ENCODE measurements around the gene RNFT1.
A peak's percentile ranks its signal among the peaks of the same experiment; 100 is the strongest.
"Not testable (repeated sequence)": the region's sequence is repeated elsewhere in the genome, so short reads cannot be mapped to it uniquely, and the experiment has no call there.

RNFT1 gene, protein sequence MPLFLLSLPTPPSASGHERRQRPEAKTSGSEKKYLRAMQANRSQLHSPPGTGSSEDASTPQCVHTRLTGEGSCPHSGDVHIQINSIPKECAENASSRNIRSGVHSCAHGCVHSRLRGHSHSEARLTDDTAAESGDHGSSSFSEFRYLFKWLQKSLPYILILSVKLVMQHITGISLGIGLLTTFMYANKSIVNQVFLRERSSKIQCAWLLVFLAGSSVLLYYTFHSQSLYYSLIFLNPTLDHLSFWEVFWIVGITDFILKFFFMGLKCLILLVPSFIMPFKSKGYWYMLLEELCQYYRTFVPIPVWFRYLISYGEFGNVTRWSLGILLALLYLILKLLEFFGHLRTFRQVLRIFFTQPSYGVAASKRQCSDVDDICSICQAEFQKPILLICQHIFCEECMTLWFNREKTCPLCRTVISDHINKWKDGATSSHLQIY

DNA sequence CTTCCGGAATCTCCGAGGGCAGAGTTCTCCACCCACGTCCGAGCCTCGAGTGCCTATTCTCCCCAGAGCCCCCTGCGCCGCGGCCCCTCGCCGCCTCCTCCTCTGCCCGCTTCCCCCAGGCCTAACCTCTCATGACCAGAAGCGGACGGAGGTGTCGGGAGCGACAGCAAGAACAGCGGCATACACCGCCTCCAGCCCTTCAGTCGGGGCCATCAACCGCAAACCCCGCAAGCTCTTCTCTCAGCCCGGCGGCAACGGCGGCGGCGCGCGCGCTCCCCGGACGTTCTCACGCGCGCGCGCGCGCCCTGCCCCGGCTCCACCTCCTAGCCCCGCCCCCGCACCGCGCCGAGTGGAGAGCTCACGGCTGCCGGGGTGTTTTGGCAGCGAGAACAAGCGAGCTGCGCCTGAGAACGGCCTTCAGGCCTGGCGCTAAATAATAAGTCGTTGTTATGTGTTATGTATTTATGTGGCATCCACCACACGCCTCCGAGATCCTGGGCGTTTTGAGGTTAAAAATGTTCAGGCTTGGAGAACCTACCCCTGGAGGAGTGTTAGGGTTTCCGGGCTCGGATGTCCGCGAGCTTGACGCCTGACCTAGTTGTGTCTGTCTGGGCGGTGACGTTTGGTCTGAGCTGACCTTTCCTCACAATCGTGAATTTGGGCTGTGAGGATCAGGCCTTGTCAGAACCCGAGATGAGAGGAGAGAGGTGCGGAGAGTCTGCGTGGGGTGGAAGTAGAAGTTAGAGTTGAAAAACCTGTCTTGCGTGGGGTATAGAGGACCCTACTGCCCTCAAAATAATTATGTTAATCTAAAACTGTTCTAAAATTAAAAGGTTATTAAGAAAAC lies at the start of gene RNFT1:
Gene RNFT1, minus strand, starts transcription at position 259 of the 847 bp plus-strand sequence. Its CDS starts 77 bp downstream, at position 182.
- peak; percentile 94 to 97 for DNase-seq (ENCODE audit: low read depth in 2 of 2)

DNA sequence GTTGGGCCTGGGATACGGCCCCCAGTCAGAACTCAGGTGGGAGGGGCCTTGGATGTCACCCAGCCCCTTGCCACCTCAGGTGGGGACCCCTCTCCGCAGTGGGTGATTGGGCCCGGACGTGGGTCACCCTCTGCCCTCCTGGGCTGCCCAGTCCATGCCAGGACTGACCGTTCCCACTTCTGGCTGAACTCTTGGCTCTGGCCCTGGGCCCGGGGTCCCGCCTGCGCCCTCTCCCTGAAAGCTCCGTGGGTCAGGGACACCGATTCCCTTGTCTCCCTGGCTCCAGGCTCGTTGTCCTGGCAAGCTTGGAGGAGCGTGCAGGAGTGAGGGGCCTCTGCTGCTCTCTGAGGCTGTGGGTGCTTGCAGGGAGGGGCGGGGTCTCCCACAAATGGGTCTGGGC lies 44.8 kb upstream of the RNFT1 start:
- not testable (repeated sequence) for DNase-seq (ENCODE audit: low read depth in 2 of 2)

DNA sequence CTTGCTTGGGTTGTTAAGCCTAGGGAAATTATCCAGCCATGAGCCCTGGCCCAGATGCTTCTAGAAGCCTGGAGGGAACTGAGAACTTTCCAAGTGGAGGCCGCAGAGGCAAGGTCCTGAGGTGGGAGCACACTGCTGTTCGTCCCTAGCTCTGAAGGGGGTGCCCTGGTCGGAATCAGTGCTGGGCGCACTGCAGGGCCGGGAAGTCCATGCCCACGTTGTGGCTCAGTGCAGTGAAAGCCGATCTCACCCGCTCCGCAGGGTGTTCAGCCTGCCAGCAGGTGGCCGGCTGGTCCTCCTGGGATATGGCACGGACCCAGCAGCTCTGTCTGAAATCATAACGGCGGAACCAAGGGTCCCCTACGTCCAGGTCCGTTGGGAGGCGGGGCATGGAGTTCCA lies 43.8 kb upstream of the RNFT1 start:
- DNase-seq (ENCODE audit: low read depth in 2 of 2), result not testable (repeated sequence)

DNA sequence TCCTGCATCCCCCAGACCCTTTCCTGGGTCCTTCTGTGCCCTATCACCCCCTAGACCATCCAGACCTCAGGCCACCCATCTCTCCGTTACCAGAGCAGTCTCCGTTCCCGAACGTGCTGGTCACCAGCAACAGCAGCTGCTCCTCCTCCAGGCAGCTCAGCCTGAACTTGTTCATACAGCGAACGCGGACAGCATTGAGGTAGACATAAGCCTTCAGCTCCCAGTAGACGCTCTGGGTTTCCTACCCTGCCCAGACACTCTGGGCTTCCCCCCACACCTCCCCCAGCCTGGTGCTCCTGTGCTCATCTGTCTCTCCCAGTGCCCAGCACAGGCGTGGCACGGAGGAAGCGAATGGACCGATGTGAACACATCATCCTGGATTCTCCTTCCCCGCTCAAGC lies 41.6 kb upstream of the RNFT1 start:
- no peak for DNase-seq (ENCODE audit: low read depth in 2 of 2)

DNA sequence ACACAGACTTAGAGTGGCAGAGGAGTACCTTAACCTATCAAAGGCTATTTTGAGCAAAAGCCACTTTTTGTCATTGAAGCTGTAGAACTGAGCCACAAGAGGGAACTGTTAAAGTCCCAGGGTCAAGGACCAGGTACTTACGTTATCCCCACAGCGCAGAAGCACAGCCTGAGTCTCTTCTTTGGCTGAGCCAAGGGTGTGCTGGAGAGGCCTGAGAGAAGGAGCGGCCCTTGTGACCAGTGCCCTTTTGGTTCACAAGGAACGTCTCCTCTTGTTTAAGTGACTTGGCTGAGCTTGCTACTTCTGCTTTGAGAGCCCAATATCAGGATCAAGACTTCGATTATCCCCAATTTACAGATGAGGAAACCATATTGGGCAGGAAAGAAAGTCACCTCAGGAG lies 40.0 kb upstream of the RNFT1 start:
- not testable (repeated sequence) for DNase-seq (ENCODE audit: low read depth in 2 of 2)

DNA sequence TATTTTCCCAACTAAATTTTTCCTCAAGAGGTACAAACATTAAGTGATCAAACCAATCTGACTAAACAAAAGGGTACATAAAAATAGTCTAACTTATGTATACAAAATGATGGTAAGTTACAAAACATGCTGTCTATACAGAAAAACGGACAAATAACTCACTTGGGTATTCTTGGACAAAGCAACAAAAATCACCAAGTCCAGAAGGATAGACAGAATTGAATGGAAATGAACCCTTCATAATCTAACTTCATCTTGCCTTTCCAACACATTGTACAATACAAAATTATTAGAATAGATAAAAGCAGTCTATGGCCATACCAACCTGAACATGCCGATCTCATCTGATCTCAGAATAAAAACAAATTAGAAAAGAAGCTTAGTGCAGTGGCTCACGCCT lies 37.9 kb upstream of the RNFT1 start:
- not testable (repeated sequence) for DNase-seq (ENCODE audit: low read depth in 2 of 2)

DNA sequence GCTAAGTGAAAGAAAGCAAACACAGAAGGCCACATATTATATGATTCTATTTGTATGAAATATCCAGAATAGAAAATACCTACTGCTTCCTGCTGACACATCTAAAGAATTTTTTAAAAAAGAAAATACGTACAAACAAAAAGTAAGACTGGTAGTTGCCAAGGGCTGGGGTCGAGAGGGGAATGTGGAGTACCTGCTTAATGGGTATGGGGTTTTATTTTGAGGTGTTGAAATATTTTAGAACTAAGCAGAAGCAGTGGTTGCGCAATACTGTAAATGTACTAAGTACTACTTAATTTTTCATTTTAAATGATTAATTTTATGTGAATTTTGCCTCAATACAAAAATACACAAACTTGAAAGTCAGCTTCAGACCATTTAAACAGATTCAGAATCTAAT lies 32.1 kb upstream of the RNFT1 start:
- DNase-seq (ENCODE audit: low read depth in 2 of 2), result not testable (repeated sequence)

DNA sequence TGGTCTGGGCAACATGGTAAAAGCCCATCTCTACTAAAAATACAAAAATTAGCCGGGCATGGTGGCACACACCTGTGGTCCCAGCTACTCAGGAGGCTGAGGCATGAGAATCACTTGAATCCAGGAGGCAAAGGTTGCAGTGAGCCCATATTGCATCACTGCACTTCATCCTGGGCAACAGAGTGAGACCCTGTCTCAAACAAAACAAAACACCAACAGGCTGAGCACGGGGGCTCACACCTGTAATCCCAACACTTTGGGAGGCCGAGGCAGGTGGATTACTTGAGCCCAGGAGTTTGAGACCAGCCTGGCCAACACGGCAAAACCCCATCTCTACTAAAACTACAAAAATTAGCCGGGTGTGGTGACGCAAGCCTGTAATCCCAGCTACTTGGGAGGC lies 10.6 kb upstream of the RNFT1 start:
- DNase-seq (ENCODE audit: low read depth in 2 of 2), result not testable (repeated sequence)

DNA sequence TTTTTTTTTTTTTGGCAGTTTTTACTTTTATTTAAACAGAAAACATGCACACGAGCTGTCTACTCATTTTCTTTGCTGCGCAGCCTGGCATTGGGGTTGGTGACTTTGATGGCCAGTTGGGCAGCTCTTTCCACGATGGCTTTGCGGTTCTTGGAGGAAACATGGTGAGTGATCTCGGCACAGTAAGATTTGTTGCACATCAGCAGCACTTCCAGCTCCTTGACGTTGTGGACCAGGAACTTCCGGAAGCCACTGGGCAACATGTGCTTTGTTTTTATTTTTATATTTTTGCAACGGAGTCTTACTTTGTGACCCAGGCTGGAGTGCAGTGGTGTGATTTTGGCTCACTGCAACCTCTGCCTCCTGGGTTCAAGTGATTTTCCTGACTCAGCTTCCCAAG lies 8.9 kb upstream of the RNFT1 start:
- not testable (repeated sequence) for DNase-seq (ENCODE audit: low read depth in 2 of 2)

DNA sequence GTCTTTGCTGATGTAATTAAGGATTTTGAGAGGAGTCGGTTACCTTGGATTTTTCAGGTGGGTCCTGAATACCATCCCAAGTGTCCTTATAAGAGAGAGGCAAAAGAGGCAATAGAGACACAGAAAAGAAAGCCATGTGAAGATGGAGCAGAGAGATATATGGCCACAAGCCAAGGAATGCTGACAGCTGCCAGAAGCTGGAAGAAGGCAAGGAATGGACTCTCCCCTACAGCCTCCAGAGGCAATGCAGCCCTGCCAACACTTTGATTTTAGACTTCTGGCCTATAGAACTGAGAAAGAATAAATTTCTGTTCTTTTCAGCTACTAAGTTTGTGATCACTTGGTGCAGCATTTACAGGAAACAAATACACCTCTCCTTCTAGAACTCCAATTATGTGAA lies 8.2 kb upstream of the RNFT1 start:
- DNase-seq (ENCODE audit: low read depth in 2 of 2), result no peak

DNA sequence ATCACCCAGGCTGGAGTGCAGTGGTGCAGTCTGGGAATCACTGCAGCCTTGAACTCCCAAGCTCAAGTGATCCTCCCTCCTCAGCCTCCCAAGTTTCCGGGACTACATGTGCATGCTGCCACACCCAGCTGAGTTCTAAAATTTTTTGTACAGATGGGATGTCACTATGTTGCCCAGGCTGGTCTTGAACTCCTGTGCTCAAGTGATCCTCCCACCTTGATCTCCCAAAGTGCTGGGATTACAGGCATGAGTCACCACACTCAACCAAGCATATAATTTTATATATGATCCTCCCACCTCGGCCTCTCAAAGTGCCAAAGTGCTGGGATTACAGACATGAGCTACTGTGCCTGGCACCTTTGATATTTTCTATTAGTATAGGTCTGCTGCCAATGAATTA lies 7.2 kb upstream of the RNFT1 start:
- not testable (repeated sequence) for DNase-seq (ENCODE audit: low read depth in 2 of 2)

DNA sequence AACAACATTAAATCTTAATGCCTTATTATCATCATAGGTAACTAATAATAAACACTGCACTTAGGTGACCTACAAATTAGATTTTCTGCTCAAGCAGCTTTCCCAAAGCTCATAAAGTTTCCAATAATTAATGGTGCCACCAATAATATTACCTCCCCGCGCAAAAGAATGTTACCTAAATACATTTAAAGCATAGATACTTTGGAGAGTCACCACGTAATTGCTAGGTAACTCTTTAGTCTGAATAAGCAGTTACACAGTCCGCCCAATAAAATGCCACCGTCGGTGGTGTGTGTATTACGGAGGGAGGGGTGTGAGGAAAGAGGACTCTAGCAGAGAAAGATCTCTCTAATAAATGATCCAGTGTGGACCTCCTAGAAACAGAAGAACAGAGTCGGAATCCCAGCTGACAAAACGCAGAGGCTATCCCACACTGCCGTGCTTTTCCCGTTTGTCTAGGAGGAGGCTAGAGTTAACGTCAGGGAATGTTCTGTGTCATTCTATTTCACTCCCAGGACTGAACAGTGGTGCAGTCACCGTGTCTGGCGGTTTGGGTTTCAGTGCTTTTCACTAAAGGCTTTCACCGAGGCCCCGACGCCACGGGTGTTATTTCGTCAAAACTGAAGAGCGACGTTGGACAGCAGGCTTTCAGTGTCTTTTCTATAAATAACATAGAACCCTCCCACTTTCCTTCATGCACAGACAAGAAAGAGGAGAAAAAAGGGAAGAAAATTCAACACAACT lies 630 bp downstream of the RNFT1 start:
- DNase-seq (ENCODE audit: low read depth in 2 of 2), result peak; percentile 28 to 41

DNA sequence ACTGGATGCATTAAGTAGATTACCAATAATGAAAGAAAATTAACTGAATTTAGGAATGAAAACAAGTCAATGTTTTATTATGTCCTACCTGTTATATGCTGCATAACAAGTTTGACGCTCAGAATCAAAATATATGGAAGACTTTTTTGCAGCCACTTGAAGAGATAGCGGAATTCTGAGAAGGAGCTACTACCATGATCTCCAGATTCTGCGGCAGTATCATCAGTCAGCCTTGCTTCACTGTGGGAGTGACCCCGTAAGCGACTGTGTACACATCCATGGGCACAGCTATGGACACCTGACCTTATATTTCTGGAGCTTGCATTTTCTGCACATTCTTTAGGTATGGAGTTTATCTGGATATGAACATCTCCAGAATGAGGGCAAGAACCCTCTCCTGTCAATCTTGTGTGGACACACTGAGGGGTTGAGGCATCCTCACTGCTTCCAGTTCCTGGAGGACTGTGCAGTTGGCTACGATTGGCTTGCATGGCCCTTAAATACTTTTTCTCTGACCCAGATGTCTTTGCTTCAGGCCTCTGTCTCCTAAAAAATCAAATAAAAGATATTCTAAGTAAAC lies 1.7 kb downstream of the RNFT1 start:
- no peak for DNase-seq (ENCODE audit: low read depth in 2 of 2)

DNA sequence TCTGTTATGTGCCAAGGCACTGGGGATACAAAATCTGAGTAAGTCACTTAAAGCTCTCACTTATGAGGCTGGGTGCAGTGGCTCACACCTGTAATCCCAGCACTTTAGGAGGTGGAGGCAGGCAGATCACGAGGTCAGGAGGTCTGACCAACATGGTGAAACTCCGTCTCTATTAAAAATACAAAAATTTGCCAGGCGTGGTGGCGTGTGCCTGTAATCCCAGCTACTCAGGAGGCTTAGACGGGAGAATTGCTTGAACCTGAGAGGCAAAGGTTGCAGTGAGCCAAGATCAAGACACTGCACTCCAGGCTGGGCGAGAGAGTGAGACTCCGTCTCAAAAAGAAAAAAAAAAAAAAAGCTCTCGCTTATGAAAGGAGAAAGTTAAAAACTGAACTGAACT lies 5.0 kb downstream of the RNFT1 start:
- DNase-seq (ENCODE audit: low read depth in 2 of 2), result not testable (repeated sequence)

DNA sequence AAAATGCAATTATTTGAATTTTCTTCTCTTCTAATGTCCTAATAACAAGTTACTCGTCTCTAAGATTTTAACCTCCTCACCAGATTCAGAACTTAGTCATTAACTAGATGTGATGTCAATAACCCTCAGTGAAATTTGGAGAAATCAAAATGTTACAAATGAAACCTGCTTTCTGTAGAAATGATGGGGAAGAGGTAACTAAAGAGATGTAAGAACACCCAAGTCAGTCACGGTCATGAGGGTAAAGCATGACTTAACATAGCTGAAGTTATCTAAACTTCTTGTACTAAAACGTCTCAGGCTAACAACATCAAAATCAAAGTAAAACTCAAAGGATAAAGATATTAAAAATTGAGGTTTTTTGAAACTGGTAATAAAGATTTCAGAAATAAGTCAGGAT lies 9.7 kb downstream of the RNFT1 start:
- DNase-seq (ENCODE audit: low read depth in 2 of 2), result no peak

DNA sequence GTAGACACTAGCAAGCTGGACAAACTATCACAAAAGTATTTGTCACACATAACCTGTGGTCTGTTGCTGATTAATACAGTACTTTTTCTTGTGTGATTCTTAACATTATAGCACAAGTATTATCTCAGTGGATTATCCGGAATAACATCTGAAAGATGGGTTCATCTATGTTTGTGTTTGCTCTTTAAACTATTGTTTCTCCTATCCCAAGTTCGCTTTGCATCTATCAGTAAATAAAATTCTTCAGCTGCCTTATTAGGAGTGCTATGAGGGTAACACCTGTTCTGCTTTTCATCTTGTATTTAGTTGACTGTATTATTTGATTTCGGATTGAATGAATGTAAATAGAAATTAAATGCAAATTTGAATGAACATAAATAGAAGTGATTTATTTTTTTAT lies 14.5 kb downstream of the RNFT1 start:
- DNase-seq (ENCODE audit: low read depth in 2 of 2), result no peak

DNA sequence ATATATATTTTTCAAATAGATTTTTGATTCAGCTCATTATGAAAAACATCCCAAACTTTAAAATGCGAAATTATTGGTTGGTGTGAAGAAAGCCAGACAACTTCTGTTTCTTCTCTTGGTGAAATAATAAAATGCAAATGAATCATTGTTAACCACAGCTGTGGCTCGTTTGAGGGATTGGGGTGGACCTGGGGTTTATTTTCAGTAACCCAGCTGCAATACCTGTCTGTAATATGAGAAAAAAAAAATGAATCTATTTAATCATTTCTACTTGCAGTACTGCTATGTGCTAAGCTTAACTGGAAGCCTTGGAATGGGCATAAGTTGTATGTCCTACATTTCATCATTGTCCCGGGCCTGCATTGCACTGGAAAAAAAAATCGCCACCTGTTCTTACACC lies 17.2 kb downstream of the RNFT1 start:
- not testable (repeated sequence) for DNase-seq (ENCODE audit: low read depth in 2 of 2)

DNA sequence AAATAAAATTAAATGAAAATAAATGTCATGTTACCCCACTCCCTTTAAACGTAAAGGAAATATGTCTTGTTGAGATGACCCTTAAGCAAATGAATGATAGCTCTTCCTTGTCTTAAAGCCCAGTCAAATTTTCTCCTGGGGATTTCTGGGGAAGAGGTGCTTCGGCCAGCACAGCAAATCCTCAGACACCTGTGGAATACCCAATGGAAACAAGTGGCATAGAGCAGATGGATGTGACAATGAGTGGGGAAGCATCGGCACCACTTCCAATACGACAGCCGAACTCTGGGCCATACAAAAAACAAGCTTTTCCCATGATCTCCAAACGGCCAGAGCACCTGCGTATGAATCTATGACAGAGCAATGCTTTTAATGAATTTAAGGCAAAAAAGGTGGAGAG lies 18.1 kb downstream of the RNFT1 start:
- DNase-seq (ENCODE audit: low read depth in 2 of 2), result not testable (repeated sequence)

DNA sequence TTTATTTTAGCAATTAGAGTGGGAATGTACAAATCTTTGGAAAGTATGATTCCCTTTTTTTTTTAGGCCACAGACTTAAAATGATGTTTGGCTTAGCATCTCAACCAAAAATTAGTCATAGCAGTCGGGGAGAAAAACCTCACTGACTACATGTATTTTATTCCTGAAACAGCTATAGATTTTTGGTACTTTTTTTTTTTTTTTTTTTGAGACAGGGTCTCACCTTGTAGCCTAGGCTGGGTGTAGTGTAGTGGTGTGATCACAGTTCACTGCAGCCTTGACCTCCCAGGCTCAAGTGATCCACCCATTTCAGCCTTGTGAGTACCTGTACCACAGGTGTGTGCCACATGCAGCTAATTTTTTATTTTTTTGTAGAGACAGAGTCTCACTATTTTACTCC lies 23.4 kb downstream of the RNFT1 start:
- no peak for DNase-seq (ENCODE audit: low read depth in 2 of 2)

DNA sequence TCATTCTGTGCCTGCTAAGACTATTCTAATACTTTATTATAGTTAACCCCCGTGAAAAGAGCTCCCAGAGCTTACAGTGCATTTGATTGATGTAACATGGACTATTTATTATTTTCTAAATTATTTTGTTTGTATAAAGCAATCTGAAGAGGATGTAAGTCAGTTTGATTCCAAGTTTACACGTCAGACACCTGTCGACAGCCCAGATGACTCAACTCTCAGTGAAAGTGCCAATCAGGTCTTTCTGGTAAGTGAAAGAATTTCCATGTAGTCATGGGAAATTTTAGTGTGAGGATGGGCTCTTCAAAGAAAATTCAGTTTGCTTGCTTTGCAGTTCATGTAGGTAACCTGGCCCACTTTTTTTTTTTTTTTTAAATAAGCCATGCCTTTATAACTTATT lies 23.8 kb downstream of the RNFT1 start:
- DNase-seq (ENCODE audit: low read depth in 2 of 2), result not testable (repeated sequence)

DNA sequence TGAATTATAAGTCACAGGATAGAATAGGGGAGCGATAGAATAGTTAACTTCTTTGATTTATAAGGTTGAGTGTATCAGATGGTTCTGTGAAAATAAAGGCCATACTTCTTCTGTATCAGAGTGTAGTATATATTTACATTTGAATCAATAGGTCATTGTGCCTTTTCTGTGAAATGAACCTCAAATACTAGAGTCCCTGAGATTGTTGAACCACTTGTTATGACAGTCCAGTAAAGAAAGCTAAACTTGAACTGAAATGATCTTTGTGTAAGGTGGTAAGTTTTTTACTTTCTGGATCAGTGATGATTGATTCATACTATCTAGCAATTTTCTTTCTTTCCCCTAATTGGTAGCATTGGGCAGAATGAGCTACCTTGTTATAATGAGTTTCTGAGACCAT lies 31.2 kb downstream of the RNFT1 start:
- DNase-seq (ENCODE audit: low read depth in 2 of 2), result not testable (repeated sequence)

DNA sequence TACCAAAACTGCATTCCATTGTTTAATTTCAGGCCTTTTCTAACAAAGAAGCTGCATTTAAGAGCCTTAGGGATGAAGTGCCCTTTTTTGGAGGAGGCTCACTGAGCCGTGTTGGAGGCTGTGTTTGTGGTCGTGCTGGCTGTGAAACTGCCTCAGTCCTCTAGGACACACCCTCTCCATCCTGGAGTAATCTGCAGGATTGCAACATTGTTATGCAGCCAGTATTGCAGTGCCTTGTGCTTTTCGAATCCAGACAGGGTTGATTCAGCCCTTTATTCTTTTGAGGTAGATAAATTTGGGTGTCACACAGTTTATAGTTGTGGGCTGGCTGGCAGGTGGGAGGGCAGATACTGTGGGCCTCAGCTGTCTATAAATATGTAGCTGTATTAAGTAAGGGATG lies 33.8 kb downstream of the RNFT1 start:
- DNase-seq (ENCODE audit: low read depth in 2 of 2), result not testable (repeated sequence)

Data from stimulated activated CD4-positive, alpha-beta T cell treated with anti-CD3 and anti-CD28 coated beads, Interleukin-1b, Interleukin-23, amount 100 ng/mL, for 4 hours (primary cell).